ENCODE data around the gene MMP21. TPM values are rescaled to one million over a fixed set of nuclear protein-coding genes. Genes with fewer than 3 reads are reported as not detected.

The MMP21 gene
- total and polyA plus RNA-seq, 2 of the 13 experiments (the other 11 are each of a cell fraction or from before 2014, with no cell fraction given), result not detected

DNA sequence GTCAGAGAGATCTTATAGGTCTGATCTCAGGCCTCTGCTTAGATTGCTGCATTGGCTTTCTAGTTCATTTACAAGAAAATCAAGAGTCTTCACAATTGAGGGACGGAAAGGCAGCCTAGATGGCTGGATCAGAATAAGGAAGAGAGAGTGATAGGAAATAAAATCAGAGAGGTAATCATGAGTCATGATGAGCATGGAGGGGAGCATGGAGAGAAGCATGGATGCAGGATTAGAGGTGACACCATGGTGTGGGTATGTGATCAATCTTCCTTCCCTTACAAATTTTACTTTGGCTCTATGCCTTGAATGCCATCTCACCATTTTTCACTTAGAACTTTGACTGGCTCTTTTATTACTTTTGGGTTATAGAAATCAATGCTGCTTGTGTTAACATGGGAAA, 49.1 kb upstream of the MMP21 start:
- Histone ChIP-seq H3K4me3 (replicated peaks in 1 of 3; ENCODE audit: insufficient read depth in 1 of 3, low read depth in 2 of 3, low read length in 3 of 3) (peak overlapping the region; percentile 89 to 92 (median 91); a peak in 5 of 6 replicates), H3K27ac (ENCODE audit: extremely low read length, insufficient read depth, low read length) (no peak overlapping the region), H2AFZ (ENCODE audit: low read length) (no peak overlapping the region), H3K4me1 (ENCODE audit: insufficient read depth, low read length) (peaks cover 52% of the 10 kb centered on the region), H3K4me2 (ENCODE audit: low read depth, low read length) (peak overlapping the region; percentile 85), H3K9ac (ENCODE audit: insufficient read depth, low read depth, low read length) (peak overlapping the region; percentile 98), H3K9me3 (ENCODE audit: low read length) (no peaks in the 10 kb centered on the region), H4K20me1 (ENCODE audit: insufficient read depth, low read length) (peaks cover 10% of the 10 kb centered on the region; the same call in 1 of the 2 replicates), H3K27me3 (ENCODE audit: control insufficient read depth in 1 of 2, insufficient read depth in 2 of 2, low read length in 2 of 2) (no peaks in the 10 kb centered on the region; a peak in 1 of 5 replicates), H3K79me2 (ENCODE audit: insufficient read depth, low read length) (peaks cover 45% of the 10 kb centered on the region), H3K36me3 (replicated peaks in 1 of 2; ENCODE audit: control insufficient read depth in 1 of 2, insufficient read depth in 2 of 2, low read length in 2 of 2) (peaks cover 25 to 28% of the 10 kb centered on the region in 2 experiments)
- ChIA-PET POLR2A (interaction anchor here (1.1 kb wide), 1 partner anchor 105 kb away, joined by 3 read pairs; the partner anchor contains the start of gene EDRF1), CTCF (ENCODE audit: low intra/inter-chr PET ratio, low total read pairs) (no interaction called here)
- in situ Hi-C loops (cut with HindIII; ENCODE audit: extremely low pct_ligation_motif_present, low pct_unique_long_range_greater_than_20kb) (no loop called here), intact Hi-C loops (cut with micrococcal nuclease; ENCODE audit: unreplicated experiment) (loop anchor here (10.0 kb wide), 2 partner anchors 50 to 80 kb away; partner anchors contain the start of gene MMP21)
- no peak for FAIRE-seq
- WGBS (ENCODE audit: low lambda C conversion rate), result 66% methylated on average over 1 of the region's 1 CpG
- DNase-seq (ENCODE audit: low spot score), result no peak
- ATAC-seq, result no peak
- BruUV-seq (replicated peaks), result no TSS peak
- TF ChIP-seq, protein P1, sequence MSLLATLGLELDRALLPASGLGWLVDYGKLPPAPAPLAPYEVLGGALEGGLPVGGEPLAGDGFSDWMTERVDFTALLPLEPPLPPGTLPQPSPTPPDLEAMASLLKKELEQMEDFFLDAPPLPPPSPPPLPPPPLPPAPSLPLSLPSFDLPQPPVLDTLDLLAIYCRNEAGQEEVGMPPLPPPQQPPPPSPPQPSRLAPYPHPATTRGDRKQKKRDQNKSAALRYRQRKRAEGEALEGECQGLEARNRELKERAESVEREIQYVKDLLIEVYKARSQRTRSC (CRISPR knock-in tag; IDR thresholded peaks at IDR 0.05; ENCODE audit: low read depth), result no peak
- TF ChIP-seq CERS6 (CRISPR knock-in tag; IDR thresholded peaks at IDR 0.05), result no peak
- no peak for TF ChIP-seq ZNF431 (CRISPR knock-in tag; IDR thresholded peaks at IDR 0.05; ENCODE audit: borderline replicate concordance, low read depth)
- TF ChIP-seq ZNF333 (CRISPR knock-in tag; IDR thresholded peaks at IDR 0.05; ENCODE audit: borderline replicate concordance), result no peak
- TF ChIP-seq DPF2 (CRISPR knock-in tag; IDR thresholded peaks at IDR 0.05; ENCODE audit: borderline replicate concordance, low read depth), result no peak
- TF ChIP-seq ZFP36L2 (CRISPR knock-in tag; IDR thresholded peaks at IDR 0.05), result no peak
- no peak for TF ChIP-seq GATA4 (IDR thresholded peaks at IDR 0.05; ENCODE audit: borderline replicate concordance, low read depth)
- no peak for TF ChIP-seq KAT7 (CRISPR knock-in tag; IDR thresholded peaks at IDR 0.05; ENCODE audit: borderline replicate concordance)
- TF ChIP-seq REPIN1 (CRISPR knock-in tag; IDR thresholded peaks at IDR 0.05; ENCODE audit: borderline replicate concordance, low read depth), result no peak
- no peak for TF ChIP-seq KLF13 (CRISPR knock-in tag; IDR thresholded peaks at IDR 0.05)
- TF ChIP-seq NONO (IDR thresholded peaks at IDR 0.05), result no peak
- no peak for TF ChIP-seq NONO (CRISPR knock-in tag; conservative IDR thresholded peaks at IDR 0.05)
- no peak for TF ChIP-seq ZNF615 (CRISPR knock-in tag; IDR thresholded peaks at IDR 0.05; ENCODE audit: borderline replicate concordance)
- TF ChIP-seq ZNF841 (CRISPR knock-in tag; IDR thresholded peaks at IDR 0.05; ENCODE audit: borderline replicate concordance), result no peak
- TF ChIP-seq ZBTB21 (CRISPR knock-in tag; IDR thresholded peaks at IDR 0.05), result no peak
- TF ChIP-seq HHEX (CRISPR knock-in tag; IDR thresholded peaks at IDR 0.05), result no peak
- no peak for TF ChIP-seq TOE1 (CRISPR knock-in tag; IDR thresholded peaks at IDR 0.05)
- no peak for TF ChIP-seq ZNF460 (CRISPR knock-in tag; IDR thresholded peaks at IDR 0.05; ENCODE audit: borderline replicate concordance)
- no peak for TF ChIP-seq ZNF160 (CRISPR knock-in tag; IDR thresholded peaks at IDR 0.05)
